GM23338 (cell line): ENCODE measurements around the gene PHRF1.

ENCODE experiments used
- EZH2 ChIP-seq: fragments of 200-600 bp; sonication (generic); IDR thresholded peaks from one replicate; pipeline ENCODE4 v1.8.0; 2017; ENCODE audit warnings: antibody characterized with exemption, mild to moderate bottlenecking, low read depth; ENCODE audit not compliant: unreplicated experiment
- POLR2AphosphoS5 ChIP-seq: IDR thresholded peaks from 2 replicates; pipeline ENCODE4 v1.6.1; 2016; ENCODE audit warnings: antibody characterized with exemption, low read depth

- peak; percentile 57 for TF ChIP-seq POLR2AphosphoS5
- no peak for TF ChIP-seq EZH2
Measured at GRCh38 chr11:560305-561147, 15.7 kb upstream of the PHRF1 start, which contains the start of the genes LMNTD2 and RASSF7.
